ENCODE data around the gene FAXC. TPM values are rescaled to one million over a fixed set of nuclear protein-coding genes. Genes with fewer than 3 reads are reported as not detected.

The FAXC gene
- total RNA-seq, 1 donor from 2014 or later, result 0.07 TPM

Other genes with a start within 250 kb of the FAXC start
- gene COQ3, start 44.5 kb upstream of the FAXC start, total RNA-seq, result 4.8 and 5.8 TPM in 2 replicates
- 39.2 and 55.8 TPM in 2 replicates for gene PNISR, start 75.6 kb upstream of the FAXC start, total RNA-seq
- gene USP45, start 165.7 kb upstream of the FAXC start, total RNA-seq, result 12.1 and 17.1 TPM in 2 replicates
- gene CCNC, start 219.0 kb upstream of the FAXC start, total RNA-seq, result 81.6 and 104 TPM in 2 replicates

Measured in pulmonary artery endothelial cell (primary cell).